Stimulated activated effector memory CD8-positive, alpha-beta T cell treated with anti-CD3 and anti-CD28 coated beads, Interleukin-12 subunit alpha, Interleukin-12 subunit beta, amount 100 ng/mL, for 72 hours (primary cell): Measurements from ENCODE around the gene ENTPD6.
"Not testable (repeated sequence)": the region's sequence is repeated elsewhere in the genome, so short reads cannot be mapped to it uniquely, and the experiment has no call there.

Experiments
- ATAC-seq: fragments of 150-1000 bp; cut with Tn5 transposase; 2 replicates; pipeline ENCODE4 v1.10.0; 2021
- DNase-seq, 2 donors: peaks; one replicate each; pipeline ENCODE4 v3.0.0; 2021 to 2022; ENCODE audit warnings: low spot score in 2 of 2
- H3K27ac Mint-ChIP-seq: one replicate; pipeline ENCODE4 v1.8.0; 2022; ENCODE audit warnings: mild to moderate bottlenecking, mixed read lengths
- H3K36me3 Mint-ChIP-seq: one replicate; pipeline ENCODE4 v1.8.0; 2022; ENCODE audit warnings: mild to moderate bottlenecking, mixed read lengths
- H3K4me1 Mint-ChIP-seq: one replicate; pipeline ENCODE4 v1.8.0; 2022; ENCODE audit warnings: mixed read lengths
- H3K4me3 Mint-ChIP-seq: one replicate; pipeline ENCODE4 v1.8.0; 2022; ENCODE audit warnings: mild to moderate bottlenecking, mixed read lengths
- H3K9me3 Mint-ChIP-seq: one replicate; pipeline ENCODE4 v1.8.0; 2022; ENCODE audit warnings: mixed read lengths

ENTPD6 gene

DNA sequence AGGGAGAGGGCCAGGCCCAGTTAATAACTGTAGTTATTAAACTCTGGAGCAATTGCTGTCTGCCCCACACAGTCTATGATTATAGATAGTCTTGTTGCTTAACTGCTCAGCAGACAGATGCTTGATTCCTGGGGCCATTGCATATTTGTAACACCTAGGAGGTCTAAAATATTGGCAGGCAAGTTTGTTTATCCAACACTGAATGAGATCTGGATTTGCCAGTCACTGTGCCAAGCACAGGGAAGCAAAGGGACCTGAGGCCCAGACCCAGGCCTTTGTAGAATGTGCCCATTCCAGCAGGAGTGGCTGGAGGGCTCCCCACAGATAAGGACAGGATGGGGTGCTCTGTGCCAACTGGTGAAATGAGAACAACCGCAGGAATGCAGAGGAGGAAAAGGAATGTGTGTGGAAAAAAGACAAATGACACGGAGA is 17.6 kb upstream of the ENTPD6 start:
- Mint-ChIP-seq H3K4me3 (no peak overlapping the region), H3K4me1 (peaks cover 5% of the 10 kb centered on the region), H3K36me3 (no peaks in the 10 kb centered on the region), H3K27ac (no peak overlapping the region), H3K9me3 (no peaks in the 10 kb centered on the region)
- DNase-seq (no peak), ATAC-seq (no peak)

GRCh38 chr20:25178563-25179438 is 16.7 kb upstream of the ENTPD6 start:
- peaks cover 4% of the 10 kb centered on the region for H3K9me3 Mint-ChIP-seq
- no peaks in the 10 kb centered on the region for H3K36me3 Mint-ChIP-seq
- peak; percentile 62 for ATAC-seq
- H3K4me1 Mint-ChIP-seq = peaks cover 5% of the 10 kb centered on the region
- H3K27ac Mint-ChIP-seq = no peak overlapping the region
- H3K4me3 Mint-ChIP-seq = no peak overlapping the region
- no peak for DNase-seq

DNA sequence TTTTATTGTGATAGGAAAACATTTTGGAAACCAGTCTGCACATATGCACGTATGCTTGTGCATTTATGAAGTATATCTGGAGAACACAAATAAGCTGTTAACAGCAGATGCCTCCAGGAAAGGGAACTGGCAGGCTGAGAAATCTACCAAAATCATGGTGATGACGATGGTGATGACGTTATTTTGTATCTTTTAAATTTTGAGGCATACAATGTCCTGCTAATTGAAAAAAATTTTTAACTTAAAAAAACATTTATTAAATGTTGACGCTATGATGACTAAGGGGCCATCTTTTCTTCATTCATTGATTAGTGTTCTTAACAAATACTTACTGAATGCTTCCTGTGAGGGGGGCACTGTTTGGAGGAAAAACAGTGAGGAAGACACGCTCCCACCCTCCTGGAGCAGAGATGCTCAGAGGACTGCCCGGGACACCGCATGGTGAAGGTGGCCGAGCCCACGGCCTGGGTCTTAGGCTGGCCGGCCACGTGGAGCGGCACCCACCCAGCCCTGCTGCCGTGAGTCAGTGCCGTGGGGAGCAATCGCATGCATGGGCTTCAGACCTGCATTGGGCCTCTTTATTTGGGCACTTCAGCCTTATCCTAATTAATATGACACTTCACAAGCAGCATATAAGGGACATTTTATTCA is 15.9 kb upstream of the ENTPD6 start:
- ATAC-seq = no peak
- peaks cover 5% of the 10 kb centered on the region for H3K4me1 Mint-ChIP-seq
- DNase-seq = no peak
- no peaks in the 10 kb centered on the region for H3K36me3 Mint-ChIP-seq
- H3K4me3 Mint-ChIP-seq = no peak overlapping the region
- H3K9me3 Mint-ChIP-seq = peaks cover 7% of the 10 kb centered on the region
- H3K27ac Mint-ChIP-seq = no peak overlapping the region

- not testable (repeated sequence) for H3K4me1 Mint-ChIP-seq, H3K9me3 Mint-ChIP-seq, H3K4me3 Mint-ChIP-seq, H3K36me3 Mint-ChIP-seq, H3K27ac Mint-ChIP-seq, ATAC-seq, DNase-seq
These were observed 11.1 kb upstream of the ENTPD6 start for GRCh38 chr20:25184391-25184790.

- Mint-ChIP-seq H3K36me3 (no peaks in the 10 kb centered on the region), H3K4me3 (no peak overlapping the region), H3K9me3 (peaks cover 7% of the 10 kb centered on the region), H3K4me1 (no peaks in the 10 kb centered on the region), H3K27ac (no peak overlapping the region)
- no peak for ATAC-seq
- DNase-seq = no peak
These were observed 8.3 kb upstream of the ENTPD6 start for GRCh38 chr20:25187220-25187619.

DNA sequence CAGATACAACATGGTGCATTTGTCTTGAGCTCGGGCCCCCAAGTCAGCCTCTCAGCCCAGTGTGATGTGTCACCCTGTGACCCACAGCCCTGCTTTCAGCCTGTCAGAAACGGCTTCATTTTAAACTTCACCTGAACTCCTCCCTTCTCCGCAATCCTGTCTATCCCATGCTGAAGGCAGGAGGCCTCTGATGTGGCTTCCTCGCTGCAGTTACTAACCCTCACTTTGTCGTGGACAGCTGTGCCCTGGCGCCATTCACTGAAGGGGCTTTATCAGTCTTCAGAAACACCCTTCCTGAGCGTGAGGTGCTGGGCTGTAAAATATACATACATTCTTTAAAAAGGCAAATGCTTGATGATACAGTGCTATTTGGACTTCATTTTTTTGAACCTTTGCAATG is 7.9 kb upstream of the ENTPD6 start:
- no peak for ATAC-seq
- no peak for DNase-seq
- Mint-ChIP-seq H3K4me1 (no peaks in the 10 kb centered on the region), H3K9me3 (peaks cover 7% of the 10 kb centered on the region), H3K36me3 (no peaks in the 10 kb centered on the region), H3K4me3 (no peak overlapping the region), H3K27ac (no peak overlapping the region)

DNA sequence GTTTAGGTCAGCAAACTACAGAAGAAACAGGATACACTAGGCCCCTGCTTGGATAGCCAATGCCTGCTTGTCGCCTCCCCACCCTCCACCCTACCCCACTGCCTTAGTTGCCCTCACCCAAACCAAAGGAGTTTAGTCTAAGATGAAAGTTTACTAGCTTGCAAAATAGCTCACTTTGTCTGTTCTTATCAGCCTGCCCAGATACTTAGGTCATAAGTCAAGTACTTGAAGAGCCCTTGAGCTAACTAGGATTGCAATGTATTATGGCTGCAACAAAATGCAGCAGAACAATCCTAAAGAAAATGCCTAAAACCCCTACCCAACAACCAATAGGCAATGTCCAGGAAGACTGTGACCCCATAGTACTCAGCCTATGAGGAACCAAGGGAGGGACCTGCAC is 7.3 kb upstream of the ENTPD6 start:
- Mint-ChIP-seq H3K27ac (no peak overlapping the region), H3K9me3 (peaks cover 7% of the 10 kb centered on the region), H3K36me3 (no peaks in the 10 kb centered on the region), H3K4me3 (no peak overlapping the region), H3K4me1 (no peaks in the 10 kb centered on the region)
- ATAC-seq (no peak), DNase-seq (no peak)

DNA sequence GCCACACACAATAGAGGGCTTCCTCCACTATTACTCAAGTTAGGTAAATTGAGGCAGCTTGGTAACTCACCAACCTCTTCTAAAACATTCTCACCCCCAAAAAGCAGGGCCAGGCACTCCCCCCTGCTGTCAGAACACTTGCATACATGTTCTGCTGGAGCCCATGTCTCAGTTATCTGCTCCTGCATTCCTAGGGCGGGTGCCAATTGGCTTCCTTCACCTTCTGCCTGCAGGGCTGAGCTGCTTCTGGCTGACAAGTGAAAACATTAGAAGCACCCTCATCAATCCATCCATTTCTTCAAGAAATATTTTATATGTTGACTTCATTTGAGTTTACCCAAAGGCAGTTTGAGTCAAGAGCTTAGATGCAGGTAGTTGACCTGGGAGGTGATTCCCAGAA is 4.5 kb upstream of the ENTPD6 start:
- Mint-ChIP-seq H3K4me1 (peaks cover 2% of the 10 kb centered on the region), H3K27ac (no peak overlapping the region), H3K4me3 (no peak overlapping the region), H3K9me3 (no peaks in the 10 kb centered on the region), H3K36me3 (peaks cover 5% of the 10 kb centered on the region)
- DNase-seq (no peak), ATAC-seq (no peak)

- no peak for ATAC-seq
- H3K36me3 Mint-ChIP-seq = peaks cover 5% of the 10 kb centered on the region
- H3K4me3 Mint-ChIP-seq = no peak overlapping the region
- H3K4me1 Mint-ChIP-seq = peaks cover 8% of the 10 kb centered on the region
- DNase-seq = no peak
- no peaks in the 10 kb centered on the region for H3K9me3 Mint-ChIP-seq
- H3K27ac Mint-ChIP-seq = no peak overlapping the region
These were observed 3.8 kb upstream of the ENTPD6 start for GRCh38 chr20:25191689-25192088.

GRCh38 chr20:25193843-25194242 is 1.7 kb upstream of the ENTPD6 start:
- H3K4me3 Mint-ChIP-seq = no peak overlapping the region
- no peaks in the 10 kb centered on the region for H3K9me3 Mint-ChIP-seq
- no peak for ATAC-seq
- no peak overlapping the region for H3K27ac Mint-ChIP-seq
- H3K4me1 Mint-ChIP-seq = peaks cover 25% of the 10 kb centered on the region
- DNase-seq = no peak
- H3K36me3 Mint-ChIP-seq = peaks cover 5% of the 10 kb centered on the region

DNA sequence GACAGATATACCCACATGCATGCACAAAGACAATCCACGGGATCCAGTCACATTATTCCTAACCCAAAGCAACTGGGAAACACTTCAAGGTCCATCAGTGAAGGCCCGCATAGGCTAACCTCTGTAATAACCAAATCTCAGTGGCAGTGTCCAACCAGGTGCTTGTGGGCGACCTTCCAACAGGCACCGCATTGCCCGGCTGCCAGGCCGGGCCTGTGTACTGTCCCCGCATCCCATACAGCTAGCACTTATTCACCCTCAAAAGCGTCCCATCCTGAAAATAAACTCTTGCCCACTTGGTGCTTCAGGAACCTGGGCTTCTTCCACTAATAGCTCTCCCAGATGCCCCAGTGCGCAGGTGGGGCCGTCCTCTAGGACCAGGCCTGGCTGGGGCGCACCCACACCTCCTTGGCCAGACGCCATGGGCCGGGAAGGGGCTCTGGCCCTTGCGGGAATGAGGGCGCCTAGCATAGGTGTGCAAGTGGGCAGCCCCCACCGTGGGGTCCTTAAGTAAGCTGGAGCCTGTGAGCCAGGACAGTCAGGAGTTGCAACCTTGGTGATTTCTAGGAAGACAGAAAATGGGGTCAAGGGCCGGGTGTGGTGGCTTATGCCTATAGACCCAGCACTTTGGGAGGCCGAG is 1.1 kb upstream of the ENTPD6 start:
- Mint-ChIP-seq H3K4me3 (peak overlapping the region; percentile 93), H3K36me3 (peaks cover 5% of the 10 kb centered on the region), H3K27ac (peak overlapping the region; percentile 92), H3K9me3 (no peaks in the 10 kb centered on the region), H3K4me1 (peaks cover 31% of the 10 kb centered on the region)
- DNase-seq (no peak), ATAC-seq (no peak)

DNA sequence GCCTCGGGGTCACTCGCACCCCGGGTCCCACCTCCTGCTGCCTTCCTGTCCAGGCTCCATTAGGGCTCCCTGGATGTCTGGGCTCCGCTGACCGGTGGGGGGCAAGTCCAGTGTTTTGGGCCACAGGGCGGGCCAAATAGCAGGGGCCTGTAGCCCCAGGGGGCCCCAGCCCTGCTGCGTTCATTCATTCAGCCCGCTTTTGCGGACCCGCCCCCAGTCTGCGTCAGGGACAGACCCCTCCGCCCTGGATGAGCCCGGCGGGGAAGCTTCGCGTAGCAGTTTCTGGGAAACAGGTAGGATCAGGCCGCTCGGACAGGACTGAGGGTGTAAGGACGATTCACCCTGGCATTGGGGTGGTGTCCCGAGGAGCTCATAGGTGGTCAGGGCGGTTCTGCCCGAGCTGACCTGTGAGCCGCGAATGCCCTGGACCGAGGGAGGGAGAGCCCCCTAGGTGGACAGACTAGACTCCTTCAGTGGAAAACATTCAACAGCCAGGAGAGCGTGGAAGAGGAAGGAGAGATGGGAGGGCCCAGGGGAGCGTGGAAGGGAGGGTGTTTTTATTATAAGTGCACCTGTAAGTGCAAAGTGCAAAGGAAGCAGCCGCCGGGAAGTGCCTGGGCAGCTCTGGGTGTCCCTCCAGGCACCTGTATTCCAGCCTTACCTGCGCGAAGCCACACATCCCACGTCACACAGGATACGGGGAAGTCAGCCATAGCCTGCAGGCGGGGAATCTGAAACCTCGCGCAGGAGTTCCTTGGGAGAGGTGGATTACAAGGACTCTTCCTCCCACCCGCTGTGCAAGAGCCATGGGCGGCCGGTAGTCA is 662 bp downstream of the ENTPD6 start:
- Mint-ChIP-seq H3K36me3 (peaks cover 5% of the 10 kb centered on the region), H3K9me3 (no peaks in the 10 kb centered on the region), H3K4me3 (peak overlapping the region; percentile 93), H3K27ac (peak overlapping the region; percentile 92), H3K4me1 (peaks cover 48% of the 10 kb centered on the region)
- ATAC-seq (peak; percentile 46), DNase-seq (no peak)

GRCh38 chr20:25196786-25197120 is 1.2 kb downstream of the ENTPD6 start:
- peaks cover 52% of the 10 kb centered on the region for H3K4me1 Mint-ChIP-seq
- H3K27ac Mint-ChIP-seq = peak overlapping the region; percentile 92
- ATAC-seq = no peak
- no peak for DNase-seq
- no peaks in the 10 kb centered on the region for H3K9me3 Mint-ChIP-seq
- peak overlapping the region; percentile 93 for H3K4me3 Mint-ChIP-seq
- peaks cover 5% of the 10 kb centered on the region for H3K36me3 Mint-ChIP-seq

DNA sequence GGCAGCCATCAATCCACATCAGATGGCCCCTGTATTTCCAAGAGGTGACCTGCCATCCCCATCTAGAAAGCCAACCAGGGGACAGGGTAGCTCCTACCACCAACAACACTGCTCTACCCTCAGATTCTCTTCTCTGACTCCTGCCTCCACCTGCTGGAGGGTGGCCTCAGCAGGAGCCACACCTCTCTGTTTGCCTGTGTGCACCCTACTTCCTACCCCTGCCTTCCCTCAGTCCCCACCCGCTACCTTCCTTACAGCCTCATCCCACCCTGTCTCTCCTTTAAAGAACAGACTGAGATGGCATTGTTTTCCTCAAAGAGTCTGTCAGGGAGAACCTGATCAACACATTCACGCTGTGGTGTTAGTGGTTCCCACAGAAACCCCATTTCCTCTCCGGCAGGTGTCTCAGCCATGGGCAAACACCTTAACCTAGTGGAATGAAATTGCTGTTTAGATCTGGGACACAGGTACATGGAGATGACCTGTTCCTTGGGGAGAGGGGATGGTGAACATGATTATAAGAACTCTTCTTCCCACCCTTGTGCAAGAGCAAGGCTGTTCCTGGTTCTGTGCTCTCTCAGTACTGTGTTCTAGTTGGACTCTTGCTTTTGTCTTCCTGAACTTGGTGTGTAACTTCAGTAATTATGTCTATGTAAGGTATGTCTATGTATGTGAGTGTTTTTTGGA is 1.8 kb downstream of the ENTPD6 start:
- peaks cover 52% of the 10 kb centered on the region for H3K4me1 Mint-ChIP-seq
- no peaks in the 10 kb centered on the region for H3K9me3 Mint-ChIP-seq
- no peak for DNase-seq
- peaks cover 5% of the 10 kb centered on the region for H3K36me3 Mint-ChIP-seq
- peak overlapping the region; percentile 92 for H3K27ac Mint-ChIP-seq
- peak overlapping the region; percentile 93 for H3K4me3 Mint-ChIP-seq
- ATAC-seq = peak; percentile 31

DNA sequence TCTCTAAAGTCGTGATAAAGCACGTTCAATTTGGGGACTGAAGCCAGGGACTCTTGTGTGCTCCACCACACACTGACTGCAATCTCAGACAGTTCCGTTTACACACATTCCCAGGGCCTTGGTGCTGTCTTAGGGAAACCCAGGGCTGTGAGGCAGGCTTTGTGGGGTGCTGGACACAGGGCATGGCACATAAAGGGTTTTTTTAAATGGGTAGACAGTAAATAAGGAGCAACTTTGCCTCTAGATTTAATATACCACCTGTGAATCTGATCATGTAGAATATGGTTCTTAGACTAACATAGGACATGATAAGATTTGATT is 2.3 kb downstream of the ENTPD6 start:
- Mint-ChIP-seq H3K4me1 (peaks cover 52% of the 10 kb centered on the region), H3K4me3 (peak overlapping the region; percentile 93), H3K9me3 (no peaks in the 10 kb centered on the region), H3K27ac (peak overlapping the region; percentile 92), H3K36me3 (peaks cover 5% of the 10 kb centered on the region)
- DNase-seq (no peak), ATAC-seq (no peak)
